GM12878 (cell line): ENCODE data around the gene P2RY10.

ENCODE experiments used
- CHD2 ChIP-seq: IDR thresholded peaks from 2 replicates; pipeline ENCODE4 v1.6.1; 2011; ENCODE audit warnings: low read depth, low read length, improper control_type of control experiment, borderline replicate concordance
- NR2C1 ChIP-seq: fragments of 450-650 bp; IDR thresholded peaks from 2 replicates; pipeline ENCODE4 v1.6.1; 2017; ENCODE audit warnings: antibody characterized with exemption, mild to moderate bottlenecking, moderate library complexity
- POLR2AphosphoS5 ChIP-seq: IDR thresholded peaks from 2 replicates; pipeline ENCODE4 v1.6.1; 2011; ENCODE audit warnings: mild to moderate bottlenecking, low read length, inconsistent platforms
- SRF ChIP-seq, 2 experiments: IDR thresholded peaks; 2 replicates each; pipeline ENCODE4 v1.6.1; 2011; ENCODE audit warnings: low read depth in 2 of 2, low read length in 2 of 2, mild to moderate bottlenecking in 1 of 2, moderate library complexity in 1 of 2
- STAT1 ChIP-seq: fragments of 450-650 bp; conservative IDR thresholded peaks from 2 replicates; pipeline ENCODE4 v1.6.1; 2014; ENCODE audit warnings: antibody characterized with exemption, mild to moderate bottlenecking
- TBL1XR1 ChIP-seq: IDR thresholded peaks from 2 replicates; pipeline ENCODE4 v1.6.1; 2012; ENCODE audit warnings: low read depth, low read length, improper control_type of control experiment
- TF ChIP-seq, protein P1 (sequence below), 3 experiments: IDR thresholded peaks in 2 of 3; conservative IDR thresholded peaks in 1 of 3; 2 replicates each; pipeline ENCODE4 v1.5.1; 2011; ENCODE audit warnings: low read depth in 3 of 3, low read length in 3 of 3, mild to moderate bottlenecking in 3 of 3, control low read depth in 2 of 3, moderate library complexity in 2 of 3, inconsistent platforms in 1 of 3, mixed read lengths in 1 of 3; ENCODE audit not compliant: control insufficient read depth in 2 of 3, insufficient read depth in 1 of 3; ENCODE audit errors: extremely low read depth in 1 of 3
- TF ChIP-seq, protein P2 (sequence below): IDR thresholded peaks from 2 replicates; pipeline ENCODE4 v1.6.1; 2012; ENCODE audit warnings: mild to moderate bottlenecking, low read depth, low read length

DNA sequence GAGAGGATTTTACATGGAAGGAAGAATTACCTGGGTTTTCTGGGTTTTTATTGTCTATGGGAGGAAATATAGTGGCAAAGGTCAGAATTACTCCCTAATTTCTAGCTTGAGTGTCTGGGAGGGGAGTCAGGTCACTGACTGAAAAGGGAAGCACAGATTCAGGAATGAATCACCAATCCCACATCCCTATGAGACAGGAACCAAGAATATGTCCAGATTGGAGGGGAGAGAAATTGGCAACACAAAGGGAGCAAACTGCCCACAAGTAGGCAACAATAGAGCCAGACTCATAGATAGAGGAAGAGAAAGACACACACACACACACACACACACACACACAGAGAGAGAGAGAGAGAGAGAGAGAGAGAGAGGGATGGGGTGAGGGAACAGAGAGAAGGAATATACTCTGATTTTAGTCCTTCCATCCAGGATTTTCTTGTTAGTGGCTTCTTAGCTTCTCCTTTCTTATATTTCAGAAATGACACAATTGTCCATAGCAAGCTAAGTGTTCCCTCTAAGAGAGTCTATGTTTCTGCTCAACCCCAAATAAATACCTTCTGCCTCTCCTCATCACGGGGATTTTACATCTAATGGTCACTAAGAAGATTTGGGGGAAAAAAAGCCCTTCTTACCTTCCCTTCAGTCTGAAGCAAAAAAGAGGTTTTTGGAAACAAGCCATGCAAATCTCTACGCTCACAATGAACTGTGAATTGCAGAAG lies 12.0 kb downstream of the P2RY10 start:
- TF ChIP-seq TBL1XR1 (no peak; the same call in 1 of the 2 replicates), STAT1 (no peak), SRF (IDR thresholded peaks at IDR 0.05; ENCODE audit: low read depth in 2 of 2, low read length in 2 of 2) (no peak), POLR2AphosphoS5 (no peak; the same call in 1 of the 2 replicates), CHD2 (no peak), NR2C1 (no peak)
- TF ChIP-seq, protein P1, sequence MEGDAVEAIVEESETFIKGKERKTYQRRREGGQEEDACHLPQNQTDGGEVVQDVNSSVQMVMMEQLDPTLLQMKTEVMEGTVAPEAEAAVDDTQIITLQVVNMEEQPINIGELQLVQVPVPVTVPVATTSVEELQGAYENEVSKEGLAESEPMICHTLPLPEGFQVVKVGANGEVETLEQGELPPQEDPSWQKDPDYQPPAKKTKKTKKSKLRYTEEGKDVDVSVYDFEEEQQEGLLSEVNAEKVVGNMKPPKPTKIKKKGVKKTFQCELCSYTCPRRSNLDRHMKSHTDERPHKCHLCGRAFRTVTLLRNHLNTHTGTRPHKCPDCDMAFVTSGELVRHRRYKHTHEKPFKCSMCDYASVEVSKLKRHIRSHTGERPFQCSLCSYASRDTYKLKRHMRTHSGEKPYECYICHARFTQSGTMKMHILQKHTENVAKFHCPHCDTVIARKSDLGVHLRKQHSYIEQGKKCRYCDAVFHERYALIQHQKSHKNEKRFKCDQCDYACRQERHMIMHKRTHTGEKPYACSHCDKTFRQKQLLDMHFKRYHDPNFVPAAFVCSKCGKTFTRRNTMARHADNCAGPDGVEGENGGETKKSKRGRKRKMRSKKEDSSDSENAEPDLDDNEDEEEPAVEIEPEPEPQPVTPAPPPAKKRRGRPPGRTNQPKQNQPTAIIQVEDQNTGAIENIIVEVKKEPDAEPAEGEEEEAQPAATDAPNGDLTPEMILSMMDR (IDR thresholded peaks at IDR 0.05 in 2 of 3, conservative IDR thresholded peaks at IDR 0.05 in 1 of 3; ENCODE audit: control insufficient read depth in 2 of 3, extremely low read depth in 1 of 3, insufficient read depth in 1 of 3, low read depth in 3 of 3, low read length in 3 of 3): no peak
- TF ChIP-seq, protein P2, sequence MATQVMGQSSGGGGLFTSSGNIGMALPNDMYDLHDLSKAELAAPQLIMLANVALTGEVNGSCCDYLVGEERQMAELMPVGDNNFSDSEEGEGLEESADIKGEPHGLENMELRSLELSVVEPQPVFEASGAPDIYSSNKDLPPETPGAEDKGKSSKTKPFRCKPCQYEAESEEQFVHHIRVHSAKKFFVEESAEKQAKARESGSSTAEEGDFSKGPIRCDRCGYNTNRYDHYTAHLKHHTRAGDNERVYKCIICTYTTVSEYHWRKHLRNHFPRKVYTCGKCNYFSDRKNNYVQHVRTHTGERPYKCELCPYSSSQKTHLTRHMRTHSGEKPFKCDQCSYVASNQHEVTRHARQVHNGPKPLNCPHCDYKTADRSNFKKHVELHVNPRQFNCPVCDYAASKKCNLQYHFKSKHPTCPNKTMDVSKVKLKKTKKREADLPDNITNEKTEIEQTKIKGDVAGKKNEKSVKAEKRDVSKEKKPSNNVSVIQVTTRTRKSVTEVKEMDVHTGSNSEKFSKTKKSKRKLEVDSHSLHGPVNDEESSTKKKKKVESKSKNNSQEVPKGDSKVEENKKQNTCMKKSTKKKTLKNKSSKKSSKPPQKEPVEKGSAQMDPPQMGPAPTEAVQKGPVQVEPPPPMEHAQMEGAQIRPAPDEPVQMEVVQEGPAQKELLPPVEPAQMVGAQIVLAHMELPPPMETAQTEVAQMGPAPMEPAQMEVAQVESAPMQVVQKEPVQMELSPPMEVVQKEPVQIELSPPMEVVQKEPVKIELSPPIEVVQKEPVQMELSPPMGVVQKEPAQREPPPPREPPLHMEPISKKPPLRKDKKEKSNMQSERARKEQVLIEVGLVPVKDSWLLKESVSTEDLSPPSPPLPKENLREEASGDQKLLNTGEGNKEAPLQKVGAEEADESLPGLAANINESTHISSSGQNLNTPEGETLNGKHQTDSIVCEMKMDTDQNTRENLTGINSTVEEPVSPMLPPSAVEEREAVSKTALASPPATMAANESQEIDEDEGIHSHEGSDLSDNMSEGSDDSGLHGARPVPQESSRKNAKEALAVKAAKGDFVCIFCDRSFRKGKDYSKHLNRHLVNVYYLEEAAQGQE: no peak
